Posterior cingulate gyrus (tissue), 11 donors: ENCODE measurements around the gene CACFD1.

Experiments
- DNase-seq, 10 donors: peaks; one replicate each; pipeline versions ENCODE4 v3.0.0 to v3.0.0-alpha.2; 2020 to 2021; ENCODE audit warnings: mixed read lengths in 3 of 10
- intact Hi-C: fragments of 100-400 bp; cut with DNase I; formaldehyde crosslinking; loops from one replicate; pipeline ENCODE4 v1.15.1; 2023

The CACFD1 gene

GRCh38 chr9:133461975-133462374 is 2.2 kb downstream of the CACFD1 start:
- intact Hi-C loops = no loop called here
- DNase-seq = no peak

- intact Hi-C loops = no loop called here
- DNase-seq = peak in 1 of 10 donors; percentile 74
Measured at GRCh38 chr9:133463234-133463863, 3.6 kb downstream of the CACFD1 start.

GRCh38 chr9:133463864-133464615 is 4.3 kb downstream of the CACFD1 start:
- intact Hi-C loops = no loop called here
- peak in 1 of 10 donors; percentile 81 for DNase-seq

GRCh38 chr9:133464638-133465037 is 4.9 kb downstream of the CACFD1 start:
- intact Hi-C loops = no loop called here
- peak in 1 of 10 donors; percentile 72 for DNase-seq

GRCh38 chr9:133465984-133466383 is 6.2 kb downstream of the CACFD1 start:
- no peak for DNase-seq
- intact Hi-C loops = no loop called here

- intact Hi-C loops = no loop called here
- no peak for DNase-seq
Measured at GRCh38 chr9:133467101-133467500, 7.3 kb downstream of the CACFD1 start.

- no peak for DNase-seq
- intact Hi-C loops = no loop called here
Measured at GRCh38 chr9:133468374-133468773, 8.6 kb downstream of the CACFD1 start.

- DNase-seq = no peak
- intact Hi-C loops = no loop called here
Measured at GRCh38 chr9:133468777-133469421, 9.1 kb downstream of the CACFD1 start.

GRCh38 chr9:133470427-133470924 is 10.7 kb downstream of the CACFD1 start:
- DNase-seq = no peak
- intact Hi-C loops = no loop called here

- no peak for DNase-seq
- intact Hi-C loops = no loop called here
Measured at GRCh38 chr9:133470988-133471387, 11.2 kb downstream of the CACFD1 start.

- intact Hi-C loops = no loop called here
- no peak for DNase-seq
Measured at GRCh38 chr9:133471551-133472276, 11.9 kb downstream of the CACFD1 start.

GRCh38 chr9:133472277-133472645 is 12.5 kb downstream of the CACFD1 start:
- intact Hi-C loops = no loop called here
- no peak for DNase-seq

GRCh38 chr9:133472753-133473378 is 13.1 kb downstream of the CACFD1 start:
- DNase-seq = no peak
- intact Hi-C loops = no loop called here

GRCh38 chr9:133473743-133474142 is 14.0 kb downstream of the CACFD1 start:
- intact Hi-C loops = no loop called here
- DNase-seq = no peak

- no peak for DNase-seq
- intact Hi-C loops = no loop called here
Measured at GRCh38 chr9:133474215-133474614, 14.4 kb downstream of the CACFD1 start.

GRCh38 chr9:133474853-133475252 is 15.1 kb downstream of the CACFD1 start:
- intact Hi-C loops = loop anchor here (5.0 kb wide), 1 partner anchor 118 kb away; the partner anchor contains the start of genes SURF1 and SURF2
- no peak for DNase-seq

GRCh38 chr9:133475292-133476012 is 15.7 kb downstream of the CACFD1 start:
- peak in 1 of 10 donors; percentile 81 for DNase-seq
- intact Hi-C loops = loop anchor here (5.0 kb wide), 1 partner anchor 118 kb away; the partner anchor contains the start of genes SURF1 and SURF2

- peak in 1 of 10 donors; percentile 70 for DNase-seq
- intact Hi-C loops = loop anchor here (5.0 kb wide), 1 partner anchor 119 kb away; the partner anchor contains the start of genes SURF1 and SURF2
Measured at GRCh38 chr9:133476036-133476931, 16.5 kb downstream of the CACFD1 start.
